Medulla oblongata (tissue), 1 donor: ENCODE data around the gene CD22.
"Not testable (repeated sequence)": the region's sequence is repeated elsewhere in the genome, so short reads cannot be mapped to it uniquely, and the experiment has no call there.

Experiments used
- DNase-seq: peaks from one replicate; pipeline ENCODE4 v3.0.0-alpha.2; 2015; ENCODE audit errors: extremely low spot score

Gene CD22

GRCh38 chr19:35328851-35329285 is at the start of gene CD22:
TSS of gene CD22 (plus strand) at chr19:35329187. CDS start at chr19:35332041, 2,854 bp downstream.
- DNase-seq, result no peak

GRCh38 chr19:35279374-35279773 is 49.6 kb upstream of the CD22 start:
- DNase-seq, result no peak

DNA sequence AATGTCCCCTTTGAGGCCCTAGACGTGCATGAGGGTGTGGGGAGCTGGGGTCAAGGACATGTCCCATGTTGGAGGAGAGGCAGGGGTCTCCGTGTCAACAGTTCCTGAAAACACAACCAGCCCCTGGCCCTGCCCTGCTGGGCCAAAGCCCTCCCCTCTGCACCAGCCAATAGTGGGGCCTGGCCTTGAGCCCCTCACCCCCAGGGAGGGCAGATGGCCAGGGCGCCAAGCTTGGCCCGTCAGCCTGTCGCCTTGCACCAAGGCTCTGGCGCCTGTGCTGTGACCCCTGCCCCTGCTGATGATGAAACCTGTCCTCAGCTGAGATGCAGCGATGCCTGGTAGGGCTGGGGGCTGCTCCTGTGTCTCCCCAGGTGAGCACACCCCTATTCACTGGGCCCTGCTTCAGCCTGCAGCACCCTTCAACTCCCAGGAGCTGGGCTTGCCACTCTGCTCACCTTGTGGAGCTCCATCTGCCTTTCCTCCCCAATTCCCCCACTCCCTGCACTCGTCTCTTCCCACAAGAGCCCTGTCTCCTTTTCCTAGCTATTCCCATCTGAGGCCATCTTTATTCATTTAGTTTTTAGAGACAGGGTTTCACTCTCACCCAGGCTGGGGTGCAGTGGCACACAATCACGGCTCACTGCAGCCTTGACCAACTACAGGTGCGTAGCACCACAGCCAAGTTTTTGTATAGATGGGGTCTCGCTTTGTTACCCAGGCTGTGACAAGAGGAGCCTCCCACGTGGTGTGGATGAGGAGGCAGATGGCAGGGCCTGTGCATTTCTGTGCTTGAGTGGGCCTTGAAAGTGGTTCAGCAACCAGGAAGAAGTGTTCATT is 48.8 kb upstream of the CD22 start:
- DNase-seq, result no peak

DNA sequence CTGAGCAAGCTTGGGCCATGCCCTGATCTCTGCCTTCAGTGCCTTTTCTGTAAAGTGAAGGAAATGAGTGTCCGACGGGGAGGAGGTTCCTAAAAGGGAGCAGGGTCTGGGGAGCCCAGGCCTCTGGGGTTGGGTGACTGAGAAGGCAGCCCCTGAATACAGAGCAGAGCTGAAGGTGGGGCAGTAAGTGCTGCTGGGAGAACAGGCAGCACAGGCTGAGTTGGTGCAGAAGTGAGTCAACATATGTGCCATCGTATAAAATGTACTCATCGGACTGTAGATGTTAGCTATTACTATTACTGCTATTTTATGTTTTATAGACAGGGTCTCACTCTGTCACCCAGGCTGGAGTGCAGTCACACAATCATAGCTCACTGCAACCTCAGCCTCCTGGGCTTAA is 47.7 kb upstream of the CD22 start:
- DNase-seq, result no peak

DNA sequence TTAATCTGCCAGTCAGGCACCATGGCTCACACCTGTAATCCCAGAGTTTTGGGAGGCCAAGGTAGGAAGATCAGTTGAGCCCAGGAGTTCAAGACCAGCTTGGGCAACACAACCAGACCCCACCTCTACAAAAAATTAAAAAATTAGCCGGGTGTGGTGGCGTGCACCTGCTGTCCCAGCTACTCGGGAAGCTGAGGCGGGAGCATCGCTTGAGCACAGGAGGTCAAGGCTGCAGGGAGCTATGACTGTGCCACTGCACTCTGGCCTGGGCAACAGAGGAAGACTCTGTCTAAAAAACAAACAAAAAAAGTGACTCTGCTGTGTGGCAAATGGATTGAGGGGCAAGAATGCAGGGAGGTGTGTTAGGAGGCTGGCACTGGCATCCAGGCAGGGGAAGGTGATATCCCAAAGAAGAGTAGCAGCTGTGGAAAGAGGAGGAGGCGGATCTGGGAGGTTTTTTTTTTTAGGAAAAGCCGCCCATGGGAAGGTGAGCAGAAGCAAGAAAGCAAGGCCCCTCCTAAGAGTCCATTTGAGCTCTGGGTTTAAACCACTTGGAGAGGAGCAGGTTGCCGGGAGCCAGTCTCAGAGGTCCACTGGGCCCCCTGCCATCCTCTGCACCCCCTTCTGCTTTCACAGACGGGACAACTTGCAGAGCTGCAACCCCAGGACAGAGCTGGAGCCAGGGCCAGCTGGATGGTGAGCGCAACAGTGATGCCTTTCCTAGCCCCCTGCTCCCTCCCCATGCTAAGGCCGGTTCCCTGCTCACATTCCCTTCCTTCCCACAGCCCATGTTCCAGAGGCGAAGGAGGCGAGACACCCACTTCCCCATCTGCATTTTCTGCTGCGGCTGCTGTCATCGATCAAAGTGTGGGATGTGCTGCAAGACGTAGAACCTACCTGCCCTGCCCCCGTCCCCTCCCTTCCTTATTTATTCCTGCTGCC is 44.6 kb upstream of the CD22 start:
- no peak for DNase-seq

DNA sequence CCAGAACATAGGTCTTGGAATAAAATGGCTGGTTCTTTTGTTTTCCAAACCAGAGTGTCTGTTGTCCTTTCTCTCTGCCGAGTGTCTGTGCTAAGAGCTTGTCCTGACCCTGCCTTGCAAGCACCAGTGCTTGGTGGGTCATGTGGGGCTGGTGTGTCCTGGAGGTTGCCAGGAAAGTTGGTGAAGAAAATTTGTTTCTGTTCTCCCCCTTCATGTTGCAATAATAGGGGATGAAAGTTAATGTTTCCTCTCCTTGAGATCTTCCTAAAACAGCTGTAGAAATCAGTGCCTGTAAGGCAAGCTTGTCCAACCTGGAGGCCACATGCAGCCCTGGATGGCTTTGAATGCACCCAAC is 43.9 kb upstream of the CD22 start:
- DNase-seq, result no peak

GRCh38 chr19:35285465-35285864 is 43.5 kb upstream of the CD22 start:
- DNase-seq, result not testable (repeated sequence)

GRCh38 chr19:35286101-35286500 is 42.9 kb upstream of the CD22 start:
- not testable (repeated sequence) for DNase-seq

GRCh38 chr19:35287713-35288112 is 41.3 kb upstream of the CD22 start:
- DNase-seq, result no peak

GRCh38 chr19:35288331-35288730 is 40.7 kb upstream of the CD22 start:
- DNase-seq, result no peak

DNA sequence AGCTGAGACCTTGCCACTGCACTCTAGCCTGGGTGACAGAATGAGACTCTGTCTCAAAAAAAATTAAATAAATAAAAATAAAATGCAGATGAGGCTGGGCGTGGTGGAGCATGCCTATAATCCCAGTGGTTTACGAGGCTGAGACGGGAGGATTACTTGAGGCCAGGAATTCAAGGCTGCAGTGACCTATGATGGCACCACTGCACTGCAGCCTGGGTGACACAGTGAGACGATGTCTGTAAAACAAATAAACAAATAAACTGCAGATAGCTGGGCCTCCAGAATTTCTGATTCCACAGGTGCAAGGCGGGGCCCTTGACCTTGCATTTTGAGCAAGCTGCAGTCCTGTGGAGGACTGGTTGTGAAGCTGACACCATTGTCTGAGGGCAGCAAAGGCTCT is 40.1 kb upstream of the CD22 start:
- DNase-seq, result no peak

DNA sequence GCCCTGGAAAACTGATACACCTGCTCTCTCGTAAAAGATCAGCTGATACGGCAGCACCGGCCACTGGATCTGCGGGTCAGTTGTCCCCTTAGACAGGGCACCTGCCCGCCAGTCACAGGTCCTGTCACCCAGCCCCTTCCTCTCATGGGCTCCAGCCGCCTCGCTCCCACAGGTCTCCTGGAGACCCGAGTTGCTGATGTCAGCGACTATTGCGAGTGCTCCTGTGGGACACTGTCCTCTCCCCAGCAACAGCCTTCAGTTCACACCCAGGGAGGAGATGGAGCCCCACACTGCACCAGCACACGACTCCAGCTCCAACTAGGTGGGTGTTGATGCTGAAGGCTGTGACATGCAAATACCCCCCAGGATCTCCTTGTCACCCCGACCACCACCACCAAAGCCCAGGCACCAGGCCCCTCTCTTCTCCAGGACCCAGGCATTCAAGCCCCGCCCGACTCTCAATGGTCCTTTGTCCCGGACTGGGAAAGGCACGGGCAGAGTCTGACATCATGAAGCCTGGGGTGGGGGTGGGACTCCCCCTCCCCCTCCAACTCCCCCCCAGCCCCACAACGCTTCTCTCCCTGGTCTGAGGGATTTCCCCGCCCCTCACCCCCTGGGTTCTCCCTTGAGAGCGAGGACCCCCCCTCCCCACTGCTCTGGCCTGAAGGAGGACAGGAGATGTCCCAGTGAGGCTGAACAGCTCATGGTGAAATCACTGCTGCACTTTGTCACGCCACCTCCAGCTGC is 38.4 kb upstream of the CD22 start:
- peak; percentile 89 for DNase-seq

- no peak for DNase-seq
Observed at GRCh38 chr19:35291259-35291658, 37.7 kb upstream of the CD22 start.

- peak; percentile 94 for DNase-seq
Observed at GRCh38 chr19:35291916-35292315, 37.1 kb upstream of the CD22 start, which contains the start of gene MAG. TSS of gene MAG (plus strand) at chr19:35292161. CDS start at chr19:35295409, 3,248 bp downstream.

DNA sequence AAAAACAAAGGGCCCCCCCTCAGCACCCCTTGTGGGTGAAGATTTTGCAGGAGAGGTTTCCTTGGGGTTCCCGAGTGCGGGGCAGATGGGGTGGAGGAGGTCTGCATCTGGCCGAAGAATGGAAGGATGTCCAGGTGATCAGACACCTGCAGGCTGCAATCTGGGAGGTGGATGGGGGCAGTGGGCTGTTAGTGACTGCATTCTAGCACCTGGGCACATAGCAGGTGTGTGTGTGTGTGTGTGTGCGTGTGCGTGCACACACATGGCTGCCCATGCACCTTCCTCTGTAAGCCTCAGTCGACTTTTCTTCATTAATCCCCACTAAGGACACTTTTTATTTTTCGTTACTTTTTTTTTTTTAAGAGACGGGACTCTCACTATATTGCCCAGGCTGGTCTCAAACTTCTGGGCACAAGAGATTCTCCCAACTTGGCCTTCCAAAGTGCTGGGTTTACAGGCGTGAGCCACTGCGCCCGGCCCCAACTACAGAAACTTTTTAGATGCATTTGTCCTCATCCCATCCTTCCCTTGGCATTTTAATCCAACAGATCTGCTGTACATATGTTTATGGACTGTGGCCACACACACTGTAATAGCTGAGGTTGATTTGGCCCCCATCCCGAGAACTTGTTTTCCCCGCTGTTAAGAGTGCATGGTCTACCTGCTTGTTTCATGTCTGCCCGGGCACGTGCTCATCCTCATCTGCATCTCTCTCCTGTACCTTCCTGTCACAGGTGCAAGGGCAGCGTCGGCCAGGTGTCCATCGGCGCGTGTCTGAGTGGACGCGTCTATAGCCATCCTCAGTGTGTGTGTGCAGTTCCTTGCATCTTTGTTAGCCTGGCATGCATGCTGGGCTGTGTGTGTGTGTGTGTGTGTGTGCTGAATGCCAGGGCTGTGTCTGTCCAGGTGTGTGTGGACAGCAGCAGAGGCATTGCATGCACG is 36.3 kb upstream of the CD22 start:
- DNase-seq, result no peak

DNA sequence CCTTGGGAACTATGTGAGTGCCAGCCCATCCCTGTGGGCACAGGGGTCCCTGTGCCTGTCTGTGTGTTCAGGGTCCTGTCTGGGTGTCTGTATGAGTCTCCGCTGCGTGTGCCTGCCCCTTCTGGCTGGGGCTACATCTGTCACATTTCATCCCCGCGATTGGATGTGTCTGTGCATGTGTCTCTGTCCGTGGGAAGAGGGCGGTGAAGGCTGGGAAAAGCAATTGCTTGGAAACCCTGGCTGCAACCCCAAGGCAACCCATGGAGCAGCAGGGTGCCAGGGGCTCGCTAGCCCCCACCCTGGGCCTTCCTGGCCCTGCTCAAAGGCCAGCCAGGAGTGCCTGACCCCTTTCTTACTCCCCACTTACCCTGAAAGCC is 35.6 kb upstream of the CD22 start:
- DNase-seq, result peak; percentile 75

GRCh38 chr19:35293808-35294207 is 35.2 kb upstream of the CD22 start:
- no peak for DNase-seq

- no peak for DNase-seq
Observed at GRCh38 chr19:35294328-35294727, 34.7 kb upstream of the CD22 start.

- no peak for DNase-seq
Observed at GRCh38 chr19:35294859-35295791, 33.9 kb upstream of the CD22 start.
